PFSK-1 (cell line): ENCODE results near the gene ESRRA.

Source experiments
- FOXP2 ChIP-seq: optimal IDR thresholded peaks from 2 replicates; pipeline ENCODE3; 2011; ENCODE audit warnings: borderline replicate concordance, control low read depth, inconsistent platforms; ENCODE audit not compliant: insufficient read depth; ENCODE audit errors: extremely low read length, extremely low read depth
- POLR2AphosphoS5 ChIP-seq: IDR thresholded peaks from 2 replicates; pipeline ENCODE4 v1.6.1; 2012; ENCODE audit warnings: low read depth, mild to moderate bottlenecking, control low read depth, low read length, moderate library complexity
- SIN3A ChIP-seq: IDR thresholded peaks from 2 replicates; pipeline ENCODE4 v1.6.1; 2012; ENCODE audit warnings: mild to moderate bottlenecking, low read length, moderate library complexity, borderline replicate concordance; ENCODE audit not compliant: insufficient read depth
- TAF1 ChIP-seq: IDR thresholded peaks from 2 replicates; pipeline ENCODE4 v1.6.1; 2012; ENCODE audit warnings: low read length, control low read depth, borderline replicate concordance; ENCODE audit not compliant: insufficient read depth
- TF ChIP-seq, protein P1 (sequence below), 2 experiments: IDR thresholded peaks; 2 replicates each; pipeline versions ENCODE4 v1.6.1 to v1.8.0; 2011 to 2012; ENCODE audit warnings: low read depth in 2 of 2, low read length in 2 of 2, control low read depth in 1 of 2, inconsistent platforms in 1 of 2, mild to moderate bottlenecking in 1 of 2, moderate library complexity in 1 of 2; ENCODE audit not compliant: insufficient read depth in 1 of 2

Gene ESRRA

DNA sequence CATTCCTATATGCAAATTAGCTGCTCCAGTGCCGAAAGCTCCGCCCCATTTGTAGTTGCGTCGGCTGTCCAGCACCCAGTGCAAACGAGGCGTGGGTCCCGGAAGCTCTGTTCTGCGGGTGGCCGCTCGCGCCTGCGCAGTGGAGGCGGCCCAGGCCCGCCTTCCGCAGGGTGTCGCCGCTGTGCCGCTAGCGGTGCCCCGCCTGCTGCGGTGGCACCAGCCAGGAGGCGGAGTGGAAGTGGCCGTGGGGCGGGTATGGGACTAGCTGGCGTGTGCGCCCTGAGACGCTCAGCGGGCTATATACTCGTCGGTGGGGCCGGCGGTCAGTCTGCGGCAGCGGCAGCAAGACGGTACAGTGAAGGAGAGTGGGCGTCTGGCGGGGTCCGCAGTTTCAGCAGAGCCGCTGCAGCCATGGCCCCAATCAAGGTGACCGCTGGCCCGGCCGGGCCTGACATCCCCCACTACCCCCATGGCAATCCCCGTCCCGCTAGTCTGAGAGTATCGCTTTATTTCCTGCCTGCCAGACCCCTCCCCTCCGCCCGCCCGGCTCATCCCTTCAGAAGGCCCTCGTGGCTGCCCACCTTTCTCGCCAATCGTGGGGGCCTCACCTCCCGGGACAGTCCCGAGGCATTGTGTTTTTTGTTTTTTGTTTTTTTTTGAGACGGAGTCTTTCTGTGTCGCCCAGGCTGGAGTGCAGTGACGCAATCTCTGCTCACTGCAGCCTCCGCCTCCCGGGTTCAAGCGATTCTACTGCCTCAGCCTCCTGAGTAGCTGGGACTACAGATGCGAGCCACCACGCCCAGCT lies 12.8 kb downstream of the ESRRA start, which contains the start of gene PRDX5:
Gene PRDX5, plus strand, starts transcription at position 161 of the 805 bp plus-strand sequence. Its CDS starts 95 bp downstream, at position 256.
- peak; percentile 94 for TF ChIP-seq FOXP2
- no peak; the same call in 1 of the 2 replicates for TF ChIP-seq SIN3A
- no peak for TF ChIP-seq TAF1
- TF ChIP-seq, protein P1, sequence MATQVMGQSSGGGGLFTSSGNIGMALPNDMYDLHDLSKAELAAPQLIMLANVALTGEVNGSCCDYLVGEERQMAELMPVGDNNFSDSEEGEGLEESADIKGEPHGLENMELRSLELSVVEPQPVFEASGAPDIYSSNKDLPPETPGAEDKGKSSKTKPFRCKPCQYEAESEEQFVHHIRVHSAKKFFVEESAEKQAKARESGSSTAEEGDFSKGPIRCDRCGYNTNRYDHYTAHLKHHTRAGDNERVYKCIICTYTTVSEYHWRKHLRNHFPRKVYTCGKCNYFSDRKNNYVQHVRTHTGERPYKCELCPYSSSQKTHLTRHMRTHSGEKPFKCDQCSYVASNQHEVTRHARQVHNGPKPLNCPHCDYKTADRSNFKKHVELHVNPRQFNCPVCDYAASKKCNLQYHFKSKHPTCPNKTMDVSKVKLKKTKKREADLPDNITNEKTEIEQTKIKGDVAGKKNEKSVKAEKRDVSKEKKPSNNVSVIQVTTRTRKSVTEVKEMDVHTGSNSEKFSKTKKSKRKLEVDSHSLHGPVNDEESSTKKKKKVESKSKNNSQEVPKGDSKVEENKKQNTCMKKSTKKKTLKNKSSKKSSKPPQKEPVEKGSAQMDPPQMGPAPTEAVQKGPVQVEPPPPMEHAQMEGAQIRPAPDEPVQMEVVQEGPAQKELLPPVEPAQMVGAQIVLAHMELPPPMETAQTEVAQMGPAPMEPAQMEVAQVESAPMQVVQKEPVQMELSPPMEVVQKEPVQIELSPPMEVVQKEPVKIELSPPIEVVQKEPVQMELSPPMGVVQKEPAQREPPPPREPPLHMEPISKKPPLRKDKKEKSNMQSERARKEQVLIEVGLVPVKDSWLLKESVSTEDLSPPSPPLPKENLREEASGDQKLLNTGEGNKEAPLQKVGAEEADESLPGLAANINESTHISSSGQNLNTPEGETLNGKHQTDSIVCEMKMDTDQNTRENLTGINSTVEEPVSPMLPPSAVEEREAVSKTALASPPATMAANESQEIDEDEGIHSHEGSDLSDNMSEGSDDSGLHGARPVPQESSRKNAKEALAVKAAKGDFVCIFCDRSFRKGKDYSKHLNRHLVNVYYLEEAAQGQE (IDR thresholded peaks at IDR 0.05; ENCODE audit: insufficient read depth in 1 of 2, low read depth in 2 of 2, low read length in 2 of 2): peak; percentile 17 to 76; a peak in 2 of 4 replicates
- TF ChIP-seq POLR2AphosphoS5: peak; percentile 16; the same call in 1 of the 2 replicates

DNA sequence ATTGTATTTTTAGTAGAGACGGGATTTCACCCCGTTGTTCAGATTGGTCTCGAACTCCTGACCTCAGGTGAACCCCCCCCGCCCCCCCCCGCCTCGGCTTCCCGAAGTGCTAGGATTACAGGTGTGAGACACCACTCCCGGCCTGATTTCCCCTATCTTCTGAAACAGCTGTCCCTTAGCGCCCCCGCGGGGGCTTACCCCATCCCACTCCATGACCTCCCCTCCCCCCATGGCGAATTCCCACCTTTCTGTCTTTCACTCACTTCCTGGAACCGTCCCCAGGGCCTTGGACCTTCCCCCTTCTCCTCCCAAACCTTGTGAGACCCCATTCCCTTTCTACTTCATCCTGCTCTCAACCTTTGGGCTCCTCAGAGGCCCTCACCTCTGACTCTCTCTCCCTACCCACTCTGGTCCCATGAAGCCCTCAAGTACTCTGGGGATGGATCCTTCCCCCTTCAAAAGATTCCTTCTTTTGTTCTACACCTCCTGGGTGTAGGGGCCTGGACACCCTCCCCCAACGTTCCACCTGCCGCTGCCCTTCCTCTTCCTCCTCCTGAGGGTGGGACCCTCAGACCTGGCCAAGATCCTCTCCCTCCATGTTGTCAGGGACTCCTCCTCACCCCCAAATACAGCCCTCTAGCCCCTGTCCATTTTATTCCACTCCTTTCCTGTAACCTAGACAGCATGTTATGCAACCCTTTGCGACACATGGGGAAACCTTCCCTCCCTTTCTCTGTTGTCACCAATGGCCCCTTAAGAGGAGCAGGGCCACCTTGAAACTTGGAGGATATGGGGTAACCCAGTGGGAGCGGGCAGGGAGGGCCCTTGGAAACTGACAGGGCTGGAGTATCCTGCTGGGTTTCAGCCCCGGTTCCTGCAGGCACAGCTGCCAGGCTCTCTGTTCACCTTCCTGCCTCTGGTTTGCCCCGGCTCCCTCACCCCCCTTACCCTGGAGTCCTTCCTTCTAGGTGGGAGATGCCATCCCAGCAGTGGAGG lies 13.7 kb downstream of the ESRRA start:
- TF ChIP-seq SIN3A: no peak
- TF ChIP-seq POLR2AphosphoS5: no peak
- TF ChIP-seq, protein P1 (IDR thresholded peaks at IDR 0.05; ENCODE audit: insufficient read depth in 1 of 2, low read depth in 2 of 2, low read length in 2 of 2): no peak
- TF ChIP-seq FOXP2: no peak
- TF ChIP-seq TAF1: no peak

DNA sequence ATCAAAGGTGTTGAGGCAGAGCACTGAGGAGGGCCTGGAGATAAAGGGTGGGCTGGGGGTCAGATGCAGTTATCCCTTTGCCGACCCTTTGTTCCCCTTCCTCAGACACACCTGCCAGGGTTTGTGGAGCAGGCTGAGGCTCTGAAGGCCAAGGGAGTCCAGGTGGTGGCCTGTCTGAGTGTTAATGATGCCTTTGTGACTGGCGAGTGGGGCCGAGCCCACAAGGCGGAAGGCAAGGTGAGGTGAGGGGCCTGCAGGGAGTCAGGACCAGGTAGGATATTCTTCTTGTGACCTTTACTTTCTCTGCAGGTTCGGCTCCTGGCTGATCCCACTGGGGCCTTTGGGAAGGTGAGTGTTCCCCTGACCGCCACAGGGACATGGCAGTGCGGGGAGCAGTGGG lies 15.2 kb downstream of the ESRRA start:
- no peak for TF ChIP-seq TAF1
- TF ChIP-seq POLR2AphosphoS5: no peak
- TF ChIP-seq FOXP2: no peak
- TF ChIP-seq, protein P1 (IDR thresholded peaks at IDR 0.05; ENCODE audit: insufficient read depth in 1 of 2, low read depth in 2 of 2, low read length in 2 of 2): no peak
- no peak for TF ChIP-seq SIN3A

DNA sequence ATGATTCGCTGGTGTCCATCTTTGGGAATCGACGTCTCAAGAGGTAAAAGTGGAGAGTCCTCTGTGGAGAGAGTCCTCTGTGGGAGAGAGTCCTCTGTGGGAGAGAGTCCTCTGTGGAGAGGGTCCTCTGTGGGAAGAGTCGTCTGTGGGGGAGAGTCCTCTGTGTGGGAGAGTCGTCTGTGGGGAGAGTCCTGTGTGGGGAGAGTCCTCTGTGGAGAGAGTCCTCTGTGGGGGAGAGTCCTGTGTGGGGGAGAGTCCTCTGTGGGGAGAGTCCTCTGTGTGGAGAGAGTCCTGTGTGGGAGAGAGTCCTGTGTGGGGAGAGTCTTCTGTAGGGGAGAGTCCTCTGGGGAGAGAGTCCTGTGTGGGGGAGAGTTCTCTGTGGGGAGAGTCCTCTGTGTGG lies 15.7 kb downstream of the ESRRA start:
- TF ChIP-seq FOXP2 (no peak), POLR2AphosphoS5 (no peak), SIN3A (no peak)

DNA sequence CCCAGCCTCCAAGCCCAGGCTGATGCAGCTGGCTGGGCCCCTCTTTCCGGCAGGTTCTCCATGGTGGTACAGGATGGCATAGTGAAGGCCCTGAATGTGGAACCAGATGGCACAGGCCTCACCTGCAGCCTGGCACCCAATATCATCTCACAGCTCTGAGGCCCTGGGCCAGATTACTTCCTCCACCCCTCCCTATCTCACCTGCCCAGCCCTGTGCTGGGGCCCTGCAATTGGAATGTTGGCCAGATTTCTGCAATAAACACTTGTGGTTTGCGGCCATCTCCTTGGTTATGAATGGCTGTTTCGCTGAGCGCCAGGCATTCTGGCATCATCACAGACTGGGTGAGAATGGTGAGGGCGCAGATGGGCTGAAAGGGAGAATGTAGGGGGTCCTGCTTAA lies 16.2 kb downstream of the ESRRA start:
- TF ChIP-seq TAF1: no peak
- no peak for TF ChIP-seq SIN3A
- TF ChIP-seq FOXP2: no peak
- TF ChIP-seq POLR2AphosphoS5: no peak
